GM23338 (cell line): ENCODE measurements around the gene ORM1. TPM values are rescaled to one million over a fixed set of nuclear protein-coding genes. Genes with fewer than 3 reads are reported as not detected.
"Not testable (repeated sequence)": the region's sequence is repeated elsewhere in the genome, so short reads cannot be mapped to it uniquely, and the experiment has no call there.

Experiments used
- ATAC-seq: fragments of 200-7000 bp; cut with Tn5 transposase; 3 replicates; pipeline ENCODE4 v1.9.1; 2020
- DNase-seq: peaks from one replicate; pipeline ENCODE4 v3.0.0-alpha.2; 2015; ENCODE audit warnings: low spot score
- H2AFZ ChIP-seq: fragments of 200-600 bp; sonication (generic); 2 replicates; pipeline ENCODE4 v1.8.0; 2016; ENCODE audit warnings: antibody characterized with exemption, mild to moderate bottlenecking, moderate library complexity
- H3F3A ChIP-seq: fragments of 200-600 bp; sonication (generic); replicated peaks from 2 replicates; pipeline ENCODE4 v1.8.0; 2017; ENCODE audit warnings: antibody characterized with exemption, mixed run types, low read depth
- H3K27ac ChIP-seq: fragments of 200-600 bp; sonication (generic); 2 replicates; pipeline ENCODE4 v1.6.1; 2016; ENCODE audit warnings: low read depth
- H3K27me3 ChIP-seq: fragments of 200-600 bp; sonication (generic); 2 replicates; pipeline ENCODE4 v1.8.0; 2016; ENCODE audit warnings: mild to moderate bottlenecking, mixed run types, moderate library complexity; ENCODE audit not compliant: insufficient read depth
- H3K36me3 ChIP-seq: fragments of 200-600 bp; sonication (generic); 2 replicates; pipeline ENCODE4 v1.8.0; 2016; ENCODE audit warnings: mild to moderate bottlenecking; ENCODE audit not compliant: insufficient read depth
- H3K4me1 ChIP-seq: fragments of 200-600 bp; sonication (generic); 2 replicates; pipeline ENCODE4 v1.8.0; 2016; ENCODE audit warnings: mild to moderate bottlenecking, moderate library complexity; ENCODE audit not compliant: insufficient read depth
- H3K4me2 ChIP-seq: fragments of 200-600 bp; sonication (generic); 2 replicates; pipeline ENCODE4 v1.7.1; 2017; ENCODE audit warnings: mixed run types
- H3K4me3 ChIP-seq: fragments of 200-600 bp; sonication (generic); 2 replicates; pipeline ENCODE4 v1.6.1; 2016; ENCODE audit warnings: mixed run types
- H3K79me2 ChIP-seq: fragments of 200-600 bp; sonication (generic); replicated peaks from 2 replicates; pipeline ENCODE4 v1.8.0; 2017; ENCODE audit warnings: mild to moderate bottlenecking; ENCODE audit not compliant: insufficient read depth
- H3K9me2 ChIP-seq: fragments of 200-600 bp; sonication (generic); 2 replicates; pipeline ENCODE4 v1.8.0; 2017; ENCODE audit not compliant: insufficient read depth
- H4K20me1 ChIP-seq: fragments of 200-600 bp; sonication (generic); replicated peaks from 2 replicates; pipeline ENCODE4 v1.8.0; 2017; ENCODE audit warnings: mild to moderate bottlenecking; ENCODE audit not compliant: insufficient read depth
- H3K27ac Mint-ChIP-seq: 2 replicates; pipeline ENCODE4 v1.8.0; 2020; ENCODE audit warnings: inconsistent platforms, mild to moderate bottlenecking, moderate library complexity, mixed read lengths
- H3K27me3 Mint-ChIP-seq: 3 replicates; pipeline ENCODE4 v1.8.0; 2022; ENCODE audit warnings: low read depth, mild to moderate bottlenecking, moderate library complexity, mixed read lengths, inconsistent platforms; ENCODE audit not compliant: insufficient read depth, poor library complexity
- H3K36me3 Mint-ChIP-seq: 3 replicates; pipeline ENCODE4 v1.8.0; 2021; ENCODE audit warnings: low read depth, mild to moderate bottlenecking, inconsistent platforms, moderate library complexity, mixed read lengths
- H3K4me1 Mint-ChIP-seq: 3 replicates; pipeline ENCODE4 v1.8.0; 2020; ENCODE audit warnings: mild to moderate bottlenecking, inconsistent platforms, mixed read lengths
- H3K4me3 Mint-ChIP-seq: 3 replicates; pipeline ENCODE4 v1.8.0; 2021; ENCODE audit warnings: moderate library complexity, mild to moderate bottlenecking, inconsistent platforms, mixed read lengths
- H3K9me3 Mint-ChIP-seq: 3 replicates; pipeline ENCODE4 v1.8.0; 2020; ENCODE audit warnings: moderate library complexity, mild to moderate bottlenecking, inconsistent platforms, mixed read lengths
- CREB1 ChIP-seq: fragments of 250-450 bp; sonication (Bioruptor Pico); IDR thresholded peaks from 2 replicates; pipeline ENCODE4 v1.5.0; 2020; ENCODE audit warnings: low read depth, mild to moderate bottlenecking, moderate library complexity
- ETS1 ChIP-seq: IDR thresholded peaks from 2 replicates; pipeline ENCODE4 v1.6.1; 2016; ENCODE audit warnings: antibody characterized with exemption
- EZH2 ChIP-seq: fragments of 200-600 bp; sonication (generic); IDR thresholded peaks from one replicate; pipeline ENCODE4 v1.8.0; 2017; ENCODE audit warnings: antibody characterized with exemption, mild to moderate bottlenecking, low read depth; ENCODE audit not compliant: unreplicated experiment
- EZH2phosphoT487 ChIP-seq: fragments of 200-600 bp; sonication (generic); IDR thresholded peaks from one replicate; pipeline ENCODE4 v1.8.1; 2018; ENCODE audit warnings: antibody characterized with exemption; ENCODE audit not compliant: unreplicated experiment
- NANOG ChIP-seq: IDR thresholded peaks from 2 replicates; pipeline ENCODE4 v1.6.1; 2016; ENCODE audit warnings: antibody characterized with exemption, borderline replicate concordance
- ZNF114 ChIP-seq: fragments of 250-450 bp; sonication (Bioruptor Pico); IDR thresholded peaks from 2 replicates; pipeline ENCODE4 v1.5.0; 2020; ENCODE audit warnings: mild to moderate bottlenecking, moderate library complexity
- ZNF331 ChIP-seq: fragments of 250-450 bp; sonication (Bioruptor Pico); IDR thresholded peaks from 2 replicates; pipeline ENCODE4 v1.5.0; 2020; ENCODE audit warnings: low read depth, mild to moderate bottlenecking, moderate library complexity
- polyA plus RNA-seq: library from polyadenylated mRNA; unstranded; fragments of >200 nt; fragmentation: Nextera tagmentation; extraction: Ambion mirVana; gene quantifications from 2 replicates; pipeline ENCODE4 v1.2.1, GENCODE V29; 2016
- total RNA-seq: library from RNA; depleted of rRNA; stranded (reverse); fragments of >200 nt; shearing (Covaris generic); gene quantifications from 2 replicates; pipeline ENCODE4 v1.2.3, GENCODE V29; 2014

ORM1 gene
- total and polyA plus RNA-seq, 2 experiments from 2014 or later, result not detected

GRCh38 chr9:114320710-114321109, 2.2 kb upstream of the ORM1 start:
- H3K9me2 ChIP-seq, H3K4me3 Mint-ChIP-seq, H3K4me1 Mint-ChIP-seq, H4K20me1 ChIP-seq, DNase-seq, H3K4me3 ChIP-seq, H3K4me1 ChIP-seq, H3K27me3 ChIP-seq, H3K79me2 ChIP-seq, H3K36me3 Mint-ChIP-seq, H3K9me3 Mint-ChIP-seq, H3K27ac Mint-ChIP-seq, H3K27me3 Mint-ChIP-seq, H3F3A ChIP-seq, H3K27ac ChIP-seq, H3K36me3 ChIP-seq, H2AFZ ChIP-seq, H3K4me2 ChIP-seq, ATAC-seq: not testable (repeated sequence)

- Mint-ChIP-seq H3K4me3 (no peak overlapping the region), H3K4me1 (peaks cover 5% of the 10 kb centered on the region; the same call in 1 of the 3 replicates), H3K27ac (no peak overlapping the region), H3K9me3 (no peaks in the 10 kb centered on the region; the same call in 2 of the 3 replicates), H3K27me3 (peaks cover 2% of the 10 kb centered on the region), H3K36me3 (no peaks in the 10 kb centered on the region)
- Histone ChIP-seq H3K4me3 (no peak overlapping the region), H3K36me3 (no peaks in the 10 kb centered on the region), H3K27ac (no peak overlapping the region), H3K4me1 (no peaks in the 10 kb centered on the region), H3K4me2 (no peak overlapping the region), H2AFZ (no peak overlapping the region), H3K27me3 (no peaks in the 10 kb centered on the region), H3F3A (no peaks in the 10 kb centered on the region), H3K79me2 (no peaks in the 10 kb centered on the region), H3K9me2 (no peaks in the 10 kb centered on the region), H4K20me1 (no peaks in the 10 kb centered on the region)
- TF ChIP-seq CREB1 (CRISPR knock-in tag) (no peak), ZNF114 (no peak), EZH2phosphoT487 (no peak), ZNF331 (no peak), EZH2 (no peak), ETS1 (no peak), NANOG (no peak)
- DNase-seq (no peak), ATAC-seq (no peak)
Observed at GRCh38 chr9:114321759-114322158, 1.1 kb upstream of the ORM1 start.

- H3K27me3 ChIP-seq, H3K36me3 Mint-ChIP-seq, DNase-seq, H3K4me1 ChIP-seq, H3F3A ChIP-seq, H3K79me2 ChIP-seq, ATAC-seq, H3K9me2 ChIP-seq, H3K4me3 ChIP-seq, H3K27me3 Mint-ChIP-seq, H3K27ac Mint-ChIP-seq, H4K20me1 ChIP-seq, H3K4me3 Mint-ChIP-seq, H3K4me2 ChIP-seq, H3K9me3 Mint-ChIP-seq, H3K4me1 Mint-ChIP-seq, H2AFZ ChIP-seq, H3K36me3 ChIP-seq, H3K27ac ChIP-seq: not testable (repeated sequence)
Observed at GRCh38 chr9:114322160-114322818, 609 bp upstream of the ORM1 start.

- H3K27me3 ChIP-seq, H3K36me3 Mint-ChIP-seq, H3K4me2 ChIP-seq, ATAC-seq, H3K27ac Mint-ChIP-seq, H3K27ac ChIP-seq, H3K4me3 Mint-ChIP-seq, H3K36me3 ChIP-seq, H3K4me1 Mint-ChIP-seq, H3K4me3 ChIP-seq, H3K27me3 Mint-ChIP-seq, H3K9me2 ChIP-seq, H3K9me3 Mint-ChIP-seq, H3K79me2 ChIP-seq, DNase-seq, H4K20me1 ChIP-seq, H3K4me1 ChIP-seq, H2AFZ ChIP-seq, H3F3A ChIP-seq: not testable (repeated sequence)
Observed at GRCh38 chr9:114323849-114324248, 951 bp downstream of the ORM1 start.
